Measurements from ENCODE around the gene PPP1R37. TPM values are rescaled to one million over a fixed set of nuclear protein-coding genes. Genes with fewer than 3 reads are reported as not detected.

Gene PPP1R37
- polyA plus RNA-seq, 3 donors, result 0.10 to 11.8 (median 0.22) TPM

GRCh38 chr19:45133661-45134060 lies 40.7 kb downstream of the PPP1R37 start:
- intact Hi-C loops (cut with micrococcal nuclease), result no loop called here
- peaks cover 6% of the 10 kb centered on the region for H3K4me1 Mint-ChIP-seq
- no peaks in the 10 kb centered on the region for H3K9me3 Mint-ChIP-seq
- peaks cover 2 to 3% of the 10 kb centered on the region in 2 donors for H3K36me3 Mint-ChIP-seq
- H3K36me3 ChIP-seq (replicated peaks in 1 of 2; ENCODE audit: control insufficient read depth in 1 of 2, insufficient read depth in 2 of 2, low read length in 2 of 2), result peaks cover 0 to 5% of the 10 kb centered on the region in 2 donors
- TF ChIP-seq CTCF (IDR thresholded peaks at IDR 0.05), result no peak
- H3K27ac ChIP-seq (ENCODE audit: low read depth in 1 of 2, low read length in 2 of 2), result no peak overlapping the region
- H3K79me2 ChIP-seq (ENCODE audit: insufficient read depth, low read length), result peaks cover 13% of the 10 kb centered on the region
- no peak overlapping the region for H3K9ac ChIP-seq (ENCODE audit: insufficient read depth, low read length, poor library complexity, severe bottlenecking)
- H3K27me3 Mint-ChIP-seq (ENCODE audit: low read depth in 3 of 3), result peaks cover 0 to 2% (median 2%) of the 10 kb centered on the region in 3 donors
- H3K27ac Mint-ChIP-seq, result peak overlapping the region in 1 of 7 donors; percentile 58
- no peaks in the 10 kb centered on the region for H3K9me3 ChIP-seq (replicated peaks in 1 of 2; ENCODE audit: control insufficient read depth in 1 of 2, insufficient read depth in 1 of 2, low read length in 2 of 2)
- H3K4me3 ChIP-seq (replicated peaks in 1 of 3; ENCODE audit: low read depth in 2 of 3, low read length in 3 of 3), result no peak overlapping the region
- no peak for DNase-seq
- H3K4me2 ChIP-seq (replicated peaks; ENCODE audit: extremely low read depth, low read length, poor library complexity, severe bottlenecking), result no peak overlapping the region
- no peak overlapping the region for H3K4me3 Mint-ChIP-seq
- WGBS (ENCODE audit: insufficient coverage), result 97% methylated on average over 5 of the region's 8 CpGs
- H3K27me3 ChIP-seq (ENCODE audit: control insufficient read depth in 2 of 2, insufficient read depth in 2 of 2, low read length in 2 of 2), result no peaks in the 10 kb centered on the region
- peaks cover 64% of the 10 kb centered on the region for H4K20me1 ChIP-seq (ENCODE audit: insufficient read depth, low read length)
- no peak overlapping the region for H2AFZ ChIP-seq (ENCODE audit: insufficient read depth, low read depth, low read length, poor library complexity, severe bottlenecking)
- no peaks in the 10 kb centered on the region for H3K4me1 ChIP-seq (ENCODE audit: control insufficient read depth in 1 of 2, insufficient read depth in 2 of 2, low read length in 2 of 2)

DNA sequence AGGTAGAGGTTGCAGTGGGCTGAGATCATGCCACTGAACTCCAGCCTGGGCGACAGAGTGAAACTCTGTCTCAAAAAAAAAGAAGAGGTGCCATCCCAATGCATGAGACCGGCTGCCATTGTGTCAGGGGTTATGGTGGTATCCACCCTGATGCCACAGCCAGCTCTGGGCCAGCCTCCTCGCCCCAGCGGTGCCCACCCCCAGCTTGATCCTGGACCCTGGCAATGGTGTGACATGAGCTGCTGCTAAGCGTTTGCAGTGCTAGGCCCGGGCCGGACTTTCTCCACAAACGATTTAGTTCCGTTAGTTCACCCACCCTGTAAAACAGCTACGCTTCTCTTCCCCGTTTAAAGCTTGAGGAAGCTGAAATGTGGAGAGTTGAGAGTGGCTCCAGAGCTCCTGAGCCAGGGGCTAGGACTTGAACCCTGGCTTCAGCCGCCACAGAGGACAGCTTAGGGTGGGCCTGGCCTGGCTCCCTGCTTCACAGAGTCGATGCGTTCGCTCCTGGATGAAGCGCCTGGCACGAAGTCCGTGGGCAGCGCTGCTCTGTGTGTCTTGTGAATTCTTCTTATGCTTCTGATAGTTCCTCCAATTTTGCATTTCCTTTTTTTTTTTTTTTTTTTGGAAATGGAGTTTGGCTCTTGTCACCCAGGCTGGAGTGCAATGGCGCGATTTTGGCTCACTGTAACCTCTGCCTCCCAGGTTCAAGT lies 42.4 kb downstream of the PPP1R37 start:
- H3K4me1 Mint-ChIP-seq, result peaks cover 6% of the 10 kb centered on the region
- TF ChIP-seq CTCF (IDR thresholded peaks at IDR 0.05), result no peak
- Histone ChIP-seq H2AFZ (ENCODE audit: insufficient read depth, low read depth, low read length, poor library complexity, severe bottlenecking) (no peak overlapping the region), H3K9ac (ENCODE audit: insufficient read depth, low read length, poor library complexity, severe bottlenecking) (no peak overlapping the region), H3K27ac (ENCODE audit: low read depth in 1 of 2, low read length in 2 of 2) (no peak overlapping the region), H3K79me2 (ENCODE audit: insufficient read depth, low read length) (peaks cover 13% of the 10 kb centered on the region), H3K4me3 (replicated peaks in 1 of 3; ENCODE audit: low read depth in 2 of 3, low read length in 3 of 3) (no peak overlapping the region), H3K4me1 (ENCODE audit: control insufficient read depth in 1 of 2, insufficient read depth in 2 of 2, low read length in 2 of 2) (no peaks in the 10 kb centered on the region), H3K4me2 (replicated peaks; ENCODE audit: extremely low read depth, low read length, poor library complexity, severe bottlenecking) (no peak overlapping the region), H3K9me3 (replicated peaks in 1 of 2; ENCODE audit: control insufficient read depth in 1 of 2, insufficient read depth in 1 of 2, low read length in 2 of 2) (no peaks in the 10 kb centered on the region), H3K27me3 (ENCODE audit: control insufficient read depth in 2 of 2, insufficient read depth in 2 of 2, low read length in 2 of 2) (no peaks in the 10 kb centered on the region), H3K36me3 (replicated peaks in 1 of 2; ENCODE audit: control insufficient read depth in 1 of 2, insufficient read depth in 2 of 2, low read length in 2 of 2) (peaks cover 0 to 5% of the 10 kb centered on the region in 2 donors), H4K20me1 (ENCODE audit: insufficient read depth, low read length) (peaks cover 60% of the 10 kb centered on the region)
- H3K27ac Mint-ChIP-seq, result peak overlapping the region in 3 of 7 donors; percentile 54 to 63 (median 54)
- H3K36me3 Mint-ChIP-seq, result peaks cover 2 to 4% of the 10 kb centered on the region in 2 donors
- no peaks in the 10 kb centered on the region for H3K9me3 Mint-ChIP-seq
- no peak for DNase-seq
- H3K4me3 Mint-ChIP-seq, result no peak overlapping the region
- 94% methylated on average over 7 of the region's 21 CpGs for WGBS (ENCODE audit: insufficient coverage)
- peaks cover 0 to 2% (median 2%) of the 10 kb centered on the region in 3 donors for H3K27me3 Mint-ChIP-seq (ENCODE audit: low read depth in 3 of 3)
- intact Hi-C loops (cut with micrococcal nuclease), result no loop called here
